Right lobe of liver (tissue), 6 donors: Measurements from ENCODE around the gene CMBL. TPM values are rescaled to one million over a fixed set of nuclear protein-coding genes. Genes with fewer than 3 reads are reported as not detected.

Experiments
- ATAC-seq, 4 donors: fragments of 200-7000 bp; cut with Tn5 transposase; one replicate each; pipeline ENCODE4 v1.9.1; 2020; ENCODE audit warnings: mild to moderate bottlenecking in 4 of 4, moderate library complexity in 4 of 4
- DNase-seq, 3 donors: peaks; one replicate each; pipeline ENCODE4 v3.0.0-alpha.2; 2020
- H3K27ac ChIP-seq, 3 donors: fragments of 200-600 bp; one replicate each; pipeline ENCODE4 v1.8.0; 2022
- H3K27me3 ChIP-seq, 2 donors: fragments of 200-600 bp; one replicate each; pipeline ENCODE4 v1.8.0; 2022
- H3K36me3 ChIP-seq, 4 donors: fragments of 200-600 bp; sonication (generic) in 1 of 4; one replicate each; pipeline versions ENCODE4 v1.5.1 to v1.8.0; 2017 to 2022; ENCODE audit warnings: control low read depth in 1 of 4
- H3K4me1 ChIP-seq, 4 donors: fragments of 200-600 bp; sonication (generic) in 1 of 4; one replicate each; pipeline versions ENCODE4 v1.5.1 to v1.8.0; 2017 to 2022; ENCODE audit warnings: control low read depth in 1 of 4
- H3K4me3 ChIP-seq, 3 donors: fragments of 200-600 bp; one replicate each; pipeline ENCODE4 v1.8.0; 2022
- H3K9me3 ChIP-seq, 4 donors: fragments of 200-600 bp; sonication (generic) in 1 of 4; one replicate each; pipeline versions ENCODE4 v1.5.1 to v1.8.0; 2017 to 2022; ENCODE audit warnings: control low read depth in 1 of 4
- POLR2A ChIP-seq: fragments of 450-650 bp; IDR thresholded peaks from one replicate; pipeline ENCODE4 v1.6.1; 2017; ENCODE audit warnings: antibody characterized with exemption, mild to moderate bottlenecking
- WGBS: methylation state at CpG from one replicate; pipeline ENCODE4 v1.1.6; 2018; ENCODE audit warnings: low coverage, low lambda C conversion rate; ENCODE audit not compliant: insufficient coverage; ENCODE audit errors: missing lambda C conversion rate; 5-methylcytosine and 5-hydroxymethylcytosine counted together
- intact Hi-C, 2 donors: fragments of 100-400 bp; cut with DNase I; formaldehyde crosslinking; loops; one replicate each; pipeline versions ENCODE4 v1.11.2 to v1.14.1; 2022
- total RNA-seq, 6 experiments: library from RNA; depleted of rRNA in 2 of 6; stranded (reverse); fragments of >200 nt in 2 of 6; fragmentation: NEBNext Ultra II Directional in 3 of 6; extraction: Animal tissue kit (Norgen Biotek cat#: 25700) in 3 of 6; gene quantifications; one replicate each; pipeline versions ENCODE4 v1.1.0 to v1.2.4, GENCODE V29; 2016 to 2023
- TF ChIP-seq, protein P1 (sequence below), 4 donors: fragments of 200-600 bp in 3 of 4; fragments of 450-650 bp in 1 of 4; IDR thresholded peaks; one replicate each; pipeline versions ENCODE4 v1.5.1 to v1.8.0; 2016 to 2022; ENCODE audit warnings: antibody characterized with exemption in 4 of 4, mild to moderate bottlenecking in 2 of 4
- donor health status: DM: no; HTN: yes; CAD: no.
- donor health status: DM: no; HTN: no; CAD: no.
- donor health status: DM: no; HTN: no; CAD: no.
- donor health status: DM: no; HTN: yes; CAD: no.
- donor health status: DM: no; HTN: yes; CAD: no.

The CMBL gene
- total RNA-seq, 6 experiments from 2014 or later, result 29.4 to 206 (median 97.7) TPM

DNA sequence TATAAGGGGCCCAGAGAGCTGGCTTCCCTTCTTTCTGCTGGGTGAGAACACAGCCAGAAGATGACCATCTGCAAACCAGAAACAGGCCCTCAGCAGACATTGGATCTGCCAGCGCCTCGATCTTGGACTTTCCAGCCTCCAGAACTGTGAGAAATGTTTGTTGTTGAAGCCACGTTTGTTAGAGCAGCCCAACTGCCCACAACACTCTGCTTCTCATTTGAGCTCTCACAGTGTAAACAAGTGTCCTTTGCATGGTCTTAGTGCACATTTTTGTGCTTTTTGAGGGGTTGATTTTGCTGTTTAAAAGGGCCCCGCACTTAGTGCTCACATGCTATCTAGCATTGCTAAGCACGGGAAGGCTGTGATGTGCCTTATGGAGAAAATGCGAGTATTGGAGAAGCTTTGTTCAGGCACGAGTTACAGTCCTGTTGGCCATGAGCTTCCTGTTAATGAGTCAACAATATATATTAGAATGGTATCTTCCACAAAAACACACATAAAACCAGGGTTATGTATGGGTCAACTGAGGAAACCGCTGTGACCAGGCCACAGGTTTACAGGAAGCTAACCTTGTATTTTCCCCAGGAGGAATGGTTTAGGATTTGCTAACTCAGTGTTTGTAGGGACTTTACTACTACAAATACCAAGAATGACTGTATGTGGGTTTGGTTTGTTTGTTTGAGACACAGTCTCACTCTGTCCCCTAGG, 11.9 kb downstream of the CMBL start:
- intact Hi-C loops, result no loop called here
- H3K27ac ChIP-seq, result no peak overlapping the region
- TF ChIP-seq, protein P1, sequence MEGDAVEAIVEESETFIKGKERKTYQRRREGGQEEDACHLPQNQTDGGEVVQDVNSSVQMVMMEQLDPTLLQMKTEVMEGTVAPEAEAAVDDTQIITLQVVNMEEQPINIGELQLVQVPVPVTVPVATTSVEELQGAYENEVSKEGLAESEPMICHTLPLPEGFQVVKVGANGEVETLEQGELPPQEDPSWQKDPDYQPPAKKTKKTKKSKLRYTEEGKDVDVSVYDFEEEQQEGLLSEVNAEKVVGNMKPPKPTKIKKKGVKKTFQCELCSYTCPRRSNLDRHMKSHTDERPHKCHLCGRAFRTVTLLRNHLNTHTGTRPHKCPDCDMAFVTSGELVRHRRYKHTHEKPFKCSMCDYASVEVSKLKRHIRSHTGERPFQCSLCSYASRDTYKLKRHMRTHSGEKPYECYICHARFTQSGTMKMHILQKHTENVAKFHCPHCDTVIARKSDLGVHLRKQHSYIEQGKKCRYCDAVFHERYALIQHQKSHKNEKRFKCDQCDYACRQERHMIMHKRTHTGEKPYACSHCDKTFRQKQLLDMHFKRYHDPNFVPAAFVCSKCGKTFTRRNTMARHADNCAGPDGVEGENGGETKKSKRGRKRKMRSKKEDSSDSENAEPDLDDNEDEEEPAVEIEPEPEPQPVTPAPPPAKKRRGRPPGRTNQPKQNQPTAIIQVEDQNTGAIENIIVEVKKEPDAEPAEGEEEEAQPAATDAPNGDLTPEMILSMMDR (IDR thresholded peaks at IDR 0.05), result no peak
- no peak for TF ChIP-seq POLR2A
- ATAC-seq (peak in 3 of 4 donors; percentile 15 to 69 (median 42)), DNase-seq (no peak)
- no peaks in the 10 kb centered on the region for H3K36me3 ChIP-seq
- H3K4me1 ChIP-seq, result peaks cover 0 to 26% (median 6%) of the 10 kb centered on the region in 4 donors
- WGBS, result 97% methylated on average over 5 of the region's 8 CpGs
- H3K27me3 ChIP-seq, result no peaks in the 10 kb centered on the region
- no peak overlapping the region for H3K4me3 ChIP-seq
- H3K9me3 ChIP-seq, result no peaks in the 10 kb centered on the region

DNA sequence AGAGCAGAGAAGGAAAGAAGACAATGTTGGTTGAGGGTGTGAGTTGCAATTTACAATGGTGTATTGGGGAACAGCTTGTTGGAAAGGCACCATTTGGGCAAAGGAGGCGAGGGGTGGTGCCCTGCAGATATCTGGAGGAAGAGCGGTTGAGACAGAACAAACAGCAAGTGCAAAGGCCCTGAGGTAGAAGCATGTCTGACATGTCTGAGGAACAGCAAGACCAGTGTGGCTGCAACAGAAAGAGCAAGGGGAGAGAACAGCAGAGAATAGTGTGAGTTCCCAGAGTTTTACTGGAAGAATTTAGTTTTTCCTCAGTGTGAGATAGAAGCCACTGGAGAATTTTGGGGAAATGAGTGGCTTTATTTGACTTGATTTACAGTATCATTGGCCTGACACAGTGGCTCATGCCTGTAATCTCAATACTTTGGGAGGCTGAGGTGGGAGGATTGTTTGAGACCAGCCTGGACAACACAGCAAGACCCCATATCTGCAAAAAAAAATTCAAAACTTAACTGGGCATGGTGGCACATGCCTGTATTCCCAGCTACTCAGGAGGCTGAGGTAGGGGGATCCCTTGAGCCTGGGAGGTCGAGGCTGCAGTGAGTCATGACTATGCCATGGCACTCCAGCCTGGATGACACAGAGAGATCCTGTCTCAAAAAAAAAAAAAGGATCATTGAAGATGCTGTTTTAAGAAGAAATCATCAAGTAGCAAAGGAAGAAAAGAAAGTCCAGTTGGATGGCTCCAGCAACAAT, 13.6 kb downstream of the CMBL start:
- TF ChIP-seq POLR2A, result no peak
- TF ChIP-seq, protein P1 (IDR thresholded peaks at IDR 0.05), result no peak
- Histone ChIP-seq H3K27me3 (no peaks in the 10 kb centered on the region), H3K9me3 (no peaks in the 10 kb centered on the region), H3K4me1 (peaks cover 0 to 30% (median 7%) of the 10 kb centered on the region in 4 donors), H3K36me3 (no peaks in the 10 kb centered on the region), H3K4me3 (no peak overlapping the region), H3K27ac (no peak overlapping the region)
- ATAC-seq, result no peak
- WGBS, result 86% methylated on average over 3 of the region's 3 CpGs
- DNase-seq, result no peak
- intact Hi-C loops, result no loop called here

DNA sequence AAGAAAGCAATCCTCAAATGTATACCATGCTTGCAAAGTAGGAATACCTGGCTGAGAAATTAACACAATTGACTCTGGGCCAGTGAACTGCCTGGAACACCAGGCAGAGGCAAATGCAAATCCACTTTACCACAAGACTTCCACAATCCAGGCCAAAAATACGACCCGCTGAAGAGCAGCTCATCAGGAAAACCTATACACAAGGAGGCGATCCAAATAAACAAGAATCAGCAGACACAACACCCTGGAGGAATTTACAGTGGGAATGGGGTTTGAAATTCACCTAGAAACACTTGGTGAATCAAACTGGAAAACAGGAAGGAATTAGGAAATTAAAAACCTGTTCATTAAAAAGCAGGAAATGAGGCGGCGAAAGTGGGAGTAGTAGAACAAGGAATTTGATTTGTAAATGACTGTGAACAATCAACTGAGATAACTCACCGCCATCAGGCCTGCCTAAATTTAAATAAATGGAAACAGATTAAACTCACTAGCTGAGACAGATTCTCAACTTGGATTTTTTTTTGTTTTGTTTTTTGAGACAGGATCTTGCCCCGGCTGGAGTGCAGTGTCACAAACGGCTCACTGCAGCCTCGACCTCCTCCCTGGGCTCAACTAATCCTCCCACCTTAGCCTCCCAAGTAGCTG, 15.9 kb downstream of the CMBL start:
- no peak overlapping the region for H3K4me3 ChIP-seq
- DNase-seq (no peak), ATAC-seq (no peak)
- TF ChIP-seq, protein P1 (IDR thresholded peaks at IDR 0.05), result no peak
- TF ChIP-seq POLR2A, result no peak
- no peaks in the 10 kb centered on the region for H3K9me3 ChIP-seq
- peaks cover 0 to 30% (median 12%) of the 10 kb centered on the region in 4 donors for H3K4me1 ChIP-seq
- H3K27ac ChIP-seq, result no peak overlapping the region
- H3K27me3 ChIP-seq, result no peaks in the 10 kb centered on the region
- intact Hi-C loops, result no loop called here
- WGBS, result 80% methylated on average over 9 of the region's 9 CpGs
- H3K36me3 ChIP-seq, result peaks cover 0 to 9% (median 2%) of the 10 kb centered on the region in 4 donors

DNA sequence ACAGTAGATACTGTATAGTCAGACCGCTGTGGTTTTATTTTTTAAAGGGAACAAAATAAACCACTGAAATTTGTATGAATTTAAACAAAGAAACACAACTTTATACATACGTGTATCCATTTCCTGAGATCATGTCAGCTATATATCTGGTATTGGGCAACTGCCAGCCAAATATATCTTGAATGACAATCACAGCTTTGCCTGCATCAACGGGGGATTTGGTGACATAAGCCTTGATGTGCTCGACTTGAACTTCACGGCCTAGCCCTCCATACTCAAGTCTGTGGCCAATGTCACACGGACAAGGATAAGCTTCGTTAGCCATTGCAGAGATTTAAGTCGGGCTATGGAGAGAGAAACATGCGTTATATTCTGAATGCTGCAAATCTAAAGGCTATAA, 17.3 kb downstream of the CMBL start:
- DNase-seq, result no peak
- Histone ChIP-seq H3K27ac (peak overlapping the region; percentile 83 to 93 (median 92)), H3K36me3 (peaks cover 0 to 22% (median 2%) of the 10 kb centered on the region in 4 donors), H3K27me3 (no peaks in the 10 kb centered on the region), H3K4me1 (peaks cover 0 to 30% (median 12%) of the 10 kb centered on the region in 4 donors), H3K9me3 (no peaks in the 10 kb centered on the region), H3K4me3 (no peak overlapping the region)
- TF ChIP-seq, protein P1 (IDR thresholded peaks at IDR 0.05), result no peak
- no peak for TF ChIP-seq POLR2A
- no peak for ATAC-seq
- WGBS, result 88% methylated on average over 9 of the region's 9 CpGs
- intact Hi-C loops, result no loop called here
